K562 (cell line): ENCODE results near the gene RTBDN. TPM values are rescaled to one million over a fixed set of nuclear protein-coding genes. Genes with fewer than 3 reads are reported as not detected.

Experiments
- ADNP ChIP-seq: fragments of 200-800 bp; sonication (Bioruptor generic); IDR thresholded peaks from 2 replicates; pipeline ENCODE4 v1.6.1; 2016; ENCODE audit warnings: missing genetic modification characterization, missing compliant biosample characterization
- BCL6 ChIP-seq: fragments of 250-450 bp; sonication (Bioruptor Pico); IDR thresholded peaks from 2 replicates; pipeline ENCODE4 v1.4.0; 2020
- CHD1 ChIP-seq: fragments of 200-600 bp; sonication (generic); IDR thresholded peaks from one replicate; pipeline ENCODE4 v1.6.1; 2012; ENCODE audit warnings: mild to moderate bottlenecking, moderate library complexity, low read length, inconsistent platforms
- DIDO1 ChIP-seq: fragments of 450-650 bp; IDR thresholded peaks from 2 replicates; pipeline ENCODE4 v1.6.1; 2016; ENCODE audit warnings: low read depth, missing biosample characterization, missing genetic modification characterization
- EWSR1 ChIP-seq: fragments of 450-650 bp; IDR thresholded peaks from 2 replicates; pipeline ENCODE4 v1.6.1; 2018; ENCODE audit warnings: borderline replicate concordance, mild to moderate bottlenecking, low read depth, moderate library complexity; ENCODE audit not compliant: partially characterized antibody
- HBP1 ChIP-seq: fragments of 450-650 bp; formaldehyde crosslinking; IDR thresholded peaks from 2 replicates; pipeline ENCODE4 v1.4.0; 2022; ENCODE audit warnings: missing genetic modification characterization
- HNRNPLL ChIP-seq: fragments of 200-400 bp; formaldehyde crosslinking; IDR thresholded peaks from 2 replicates; pipeline ENCODE4 v1.6.1; 2017; ENCODE audit warnings: low read length, low read depth, mild to moderate bottlenecking; ENCODE audit not compliant: poor library complexity, severe bottlenecking
- HOMEZ ChIP-seq: fragments of 250-450 bp; sonication (Bioruptor Pico); IDR thresholded peaks from 2 replicates; pipeline ENCODE4 v1.4.0; 2020; ENCODE audit warnings: mild to moderate bottlenecking, moderate library complexity
- KLF13 ChIP-seq: fragments of 450-650 bp; IDR thresholded peaks from 2 replicates; pipeline ENCODE4 v1.6.1; 2016; ENCODE audit warnings: missing genetic modification characterization, low read depth, mild to moderate bottlenecking, missing compliant biosample characterization, moderate library complexity, borderline replicate concordance
- MAZ ChIP-seq, 2 experiments: fragments of 450-650 bp in 1 of 2; sonication (generic) in 1 of 2; formaldehyde crosslinking; IDR thresholded peaks in 1 of 2; conservative IDR thresholded peaks in 1 of 2; 2 replicates each; pipeline versions ENCODE4 v1.4.0 to v1.5.0; 2020; ENCODE audit warnings: mild to moderate bottlenecking in 1 of 2, missing genetic modification reagents in 1 of 2
- MNT ChIP-seq, 2 experiments: fragments of 450-650 bp; conservative IDR thresholded peaks; 2 replicates each; pipeline ENCODE4 v1.6.1; 2017; ENCODE audit warnings: mild to moderate bottlenecking in 2 of 2, moderate library complexity in 2 of 2
- MYNN ChIP-seq, 2 experiments: sonication (generic); formaldehyde crosslinking in 1 of 2; IDR thresholded peaks; 2 replicates each; pipeline versions ENCODE4 v1.5.0 to v1.6.1; 2016 to 2020; ENCODE audit warnings: antibody characterized with exemption in 1 of 2, missing genetic modification reagents in 1 of 2
- NFIX ChIP-seq: fragments of 250-450 bp; sonication (Bioruptor Pico); IDR thresholded peaks from 2 replicates; pipeline ENCODE4 v1.4.0; 2020; ENCODE audit warnings: low read depth, mild to moderate bottlenecking, moderate library complexity
- RBM25 ChIP-seq: fragments of 200-400 bp; formaldehyde crosslinking; IDR thresholded peaks from 2 replicates; pipeline ENCODE4 v1.6.1; 2018; ENCODE audit warnings: low read length, low read depth, moderate library complexity; ENCODE audit not compliant: severe bottlenecking
- TCF7 ChIP-seq: sonication (generic); IDR thresholded peaks from 2 replicates; pipeline ENCODE4 v1.6.1; 2016; ENCODE audit warnings: antibody characterized with exemption, borderline replicate concordance
- VEZF1 ChIP-seq: fragments of 200-800 bp; sonication (Bioruptor generic); IDR thresholded peaks from 2 replicates; pipeline ENCODE4 v1.6.1; 2017; ENCODE audit warnings: missing genetic modification characterization, missing compliant biosample characterization
- ZNF644 ChIP-seq: fragments of 200-800 bp; sonication (Bioruptor generic); IDR thresholded peaks from 2 replicates; pipeline ENCODE4 v1.6.1; 2016; ENCODE audit warnings: low read depth, missing genetic modification characterization, missing compliant biosample characterization
- polyA plus RNA-seq, 8 experiments: library from polyadenylated mRNA; depleted of rRNA in 4 of 8; stranded (reverse) in 5 of 8; unstranded in 3 of 8; fragments of >200 nt; fragmentation: Nextera tagmentation in 2 of 8; fragmentation: Illumina TruSeq in 1 of 8; extraction: Ambion mirVana in 2 of 8; extraction: Trizol in 1 of 8; gene quantifications; 2 replicates each; pipeline versions ENCODE4 v1.2.1 to v1.2.3, GENCODE V29; 2011 to 2014; ENCODE audit warnings: inconsistent platforms in 1 of 8, missing spikeins in 1 of 8
- total RNA-seq, 7 experiments: library from RNA; depleted of rRNA in 6 of 7; stranded (reverse); fragments of >200 nt in 6 of 7; fragmentation: Illumina TruSeq in 2 of 7; extraction: Trizol in 2 of 7; gene quantifications; 2 replicates each; pipeline versions ENCODE4 v1.2.1 to v1.2.3, GENCODE V29; 2011 to 2021; ENCODE audit warnings: low replicate concordance in 1 of 7
- TF ChIP-seq, protein P1 (sequence below): fragments of 450-650 bp; IDR thresholded peaks from 2 replicates; pipeline ENCODE4 v1.6.1; 2016; ENCODE audit warnings: borderline replicate concordance

The RTBDN gene
- total and polyA plus RNA-seq, 9 of the 15 experiments (the other 6 are each of a cell fraction or from before 2014, with no cell fraction given) = 0.20 to 2.3 (median 0.72) TPM; not detected in 1

GRCh38 chr19:12784871-12785430 lies 49.4 kb downstream of the RTBDN start (continued):
- TF ChIP-seq HOMEZ (CRISPR knock-in tag) (no peak), NFIX (no peak), HNRNPLL (no peak), BCL6 (CRISPR knock-in tag) (no peak), MYNN (IDR thresholded peaks at IDR 0.05) (no peak; the same call in 1 of the 2 replicates), MYNN (CRISPR knock-in tag; IDR thresholded peaks at IDR 0.05) (no peak), HBP1 (CRISPR knock-in tag) (peak; percentile 91; the same call in 1 of the 2 replicates), RBM25 (no peak), MNT (conservative IDR thresholded peaks at IDR 0.05) (no peak), TCF7 (no peak), MAZ (CRISPR knock-in tag; conservative IDR thresholded peaks at IDR 0.05 in 1 of 2, IDR thresholded peaks at IDR 0.05 in 1 of 2) (no peak; a peak in 1 of 4 replicates), KLF13 (tag) (no peak), VEZF1 (no peak; the same call in 1 of the 2 replicates), DIDO1 (no peak), EWSR1 (no peak), ZNF644 (no peak; the same call in 1 of the 2 replicates), CHD1 (no peak), ADNP (tag) (peak; percentile 73; the same call in 1 of the 2 replicates)
- TF ChIP-seq, protein P1, sequence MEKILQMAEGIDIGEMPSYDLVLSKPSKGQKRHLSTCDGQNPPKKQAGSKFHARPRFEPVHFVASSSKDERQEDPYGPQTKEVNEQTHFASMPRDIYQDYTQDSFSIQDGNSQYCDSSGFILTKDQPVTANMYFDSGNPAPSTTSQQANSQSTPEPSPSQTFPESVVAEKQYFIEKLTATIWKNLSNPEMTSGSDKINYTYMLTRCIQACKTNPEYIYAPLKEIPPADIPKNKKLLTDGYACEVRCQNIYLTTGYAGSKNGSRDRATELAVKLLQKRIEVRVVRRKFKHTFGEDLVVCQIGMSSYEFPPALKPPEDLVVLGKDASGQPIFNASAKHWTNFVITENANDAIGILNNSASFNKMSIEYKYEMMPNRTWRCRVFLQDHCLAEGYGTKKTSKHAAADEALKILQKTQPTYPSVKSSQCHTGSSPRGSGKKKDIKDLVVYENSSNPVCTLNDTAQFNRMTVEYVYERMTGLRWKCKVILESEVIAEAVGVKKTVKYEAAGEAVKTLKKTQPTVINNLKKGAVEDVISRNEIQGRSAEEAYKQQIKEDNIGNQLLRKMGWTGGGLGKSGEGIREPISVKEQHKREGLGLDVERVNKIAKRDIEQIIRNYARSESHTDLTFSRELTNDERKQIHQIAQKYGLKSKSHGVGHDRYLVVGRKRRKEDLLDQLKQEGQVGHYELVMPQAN = peak; percentile 35; the same call in 1 of the 2 replicates
